Mammary epithelial cell (primary cell): ENCODE results near the gene METTL2B.
"Not testable (repeated sequence)": the region's sequence is repeated elsewhere in the genome, so short reads cannot be mapped to it uniquely, and the experiment has no call there.

Experiments used
- EZH2 ChIP-seq: IDR thresholded peaks from 2 replicates; pipeline ENCODE4 v1.6.1; 2012; ENCODE audit warnings: low read length, inconsistent platforms, borderline replicate concordance
- TF ChIP-seq, protein P1 (sequence below), 2 donors: IDR thresholded peaks in 1 of 2; conservative IDR thresholded peaks in 1 of 2; 2 replicates each; pipeline ENCODE4 v1.5.1; 2011 to 2012; ENCODE audit warnings: inconsistent platforms in 2 of 2, low read length in 2 of 2, mild to moderate bottlenecking in 2 of 2, control low read depth in 1 of 2, low read depth in 1 of 2; ENCODE audit not compliant: insufficient read depth in 1 of 2; ENCODE audit errors: extremely low read depth in 1 of 2

DNA sequence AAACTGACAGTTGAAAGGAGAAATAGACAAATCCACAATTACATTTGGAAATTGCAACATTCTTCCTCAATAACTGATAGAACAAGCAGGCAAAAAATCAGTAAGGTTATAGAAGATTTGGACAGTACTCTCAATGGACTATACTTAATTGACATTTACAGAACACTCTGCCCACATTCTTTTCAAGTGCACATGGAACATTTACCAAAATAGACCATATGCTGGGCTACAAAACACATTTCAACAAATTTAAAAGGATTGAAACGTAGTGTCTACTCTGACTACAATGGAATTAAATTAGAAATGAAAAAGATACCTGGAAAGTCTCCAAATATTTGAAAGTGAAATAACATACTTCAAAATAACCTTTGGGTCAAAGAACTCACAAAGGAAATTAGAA lies 77.8 kb downstream of the METTL2B start:
- TF ChIP-seq, protein P1, sequence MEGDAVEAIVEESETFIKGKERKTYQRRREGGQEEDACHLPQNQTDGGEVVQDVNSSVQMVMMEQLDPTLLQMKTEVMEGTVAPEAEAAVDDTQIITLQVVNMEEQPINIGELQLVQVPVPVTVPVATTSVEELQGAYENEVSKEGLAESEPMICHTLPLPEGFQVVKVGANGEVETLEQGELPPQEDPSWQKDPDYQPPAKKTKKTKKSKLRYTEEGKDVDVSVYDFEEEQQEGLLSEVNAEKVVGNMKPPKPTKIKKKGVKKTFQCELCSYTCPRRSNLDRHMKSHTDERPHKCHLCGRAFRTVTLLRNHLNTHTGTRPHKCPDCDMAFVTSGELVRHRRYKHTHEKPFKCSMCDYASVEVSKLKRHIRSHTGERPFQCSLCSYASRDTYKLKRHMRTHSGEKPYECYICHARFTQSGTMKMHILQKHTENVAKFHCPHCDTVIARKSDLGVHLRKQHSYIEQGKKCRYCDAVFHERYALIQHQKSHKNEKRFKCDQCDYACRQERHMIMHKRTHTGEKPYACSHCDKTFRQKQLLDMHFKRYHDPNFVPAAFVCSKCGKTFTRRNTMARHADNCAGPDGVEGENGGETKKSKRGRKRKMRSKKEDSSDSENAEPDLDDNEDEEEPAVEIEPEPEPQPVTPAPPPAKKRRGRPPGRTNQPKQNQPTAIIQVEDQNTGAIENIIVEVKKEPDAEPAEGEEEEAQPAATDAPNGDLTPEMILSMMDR (conservative IDR thresholded peaks at IDR 0.05 in 1 of 2, IDR thresholded peaks at IDR 0.05 in 1 of 2; ENCODE audit: extremely low read depth in 1 of 2, insufficient read depth in 1 of 2, low read depth in 1 of 2, low read length in 2 of 2), result not testable (repeated sequence)
- not testable (repeated sequence) for TF ChIP-seq EZH2
